DND-41 (cell line): Measurements from ENCODE around the gene ARL8A.
"Not testable (repeated sequence)": the region's sequence is repeated elsewhere in the genome, so short reads cannot be mapped to it uniquely, and the experiment has no call there.

Source experiments
- ATAC-seq: fragments of 200-7000 bp; cut with Tn5 transposase; 3 replicates; pipeline ENCODE4 v1.9.1; 2021; ENCODE audit warnings: low read depth; ENCODE audit not compliant: insufficient read depth
- DNase-seq: peaks from one replicate; pipeline ENCODE4 v3.0.0-alpha.2; 2020
- H2AFZ ChIP-seq: 2 replicates; pipeline ENCODE4 v1.6.0; 2012; ENCODE audit warnings: low read depth, low read length
- H3K27ac ChIP-seq: 2 replicates; pipeline ENCODE4 v1.5.1; 2012; ENCODE audit warnings: low read length, inconsistent platforms
- H3K27me3 ChIP-seq: fragments of 200-600 bp; sonication (generic); 2 replicates; pipeline ENCODE4 v1.6.0; 2012; ENCODE audit warnings: low read length, mild to moderate bottlenecking, inconsistent platforms; ENCODE audit not compliant: insufficient read depth, poor library complexity
- H3K36me3 ChIP-seq: 2 replicates; pipeline ENCODE4 v1.5.1; 2012; ENCODE audit warnings: low read length, inconsistent platforms; ENCODE audit not compliant: insufficient read depth
- H3K4me1 ChIP-seq: 2 replicates; pipeline ENCODE4 v1.5.1; 2012; ENCODE audit warnings: mild to moderate bottlenecking, low read length; ENCODE audit not compliant: insufficient read depth
- H3K4me2 ChIP-seq: 2 replicates; pipeline ENCODE4 v1.6.0; 2012; ENCODE audit warnings: mild to moderate bottlenecking, moderate library complexity, low read length, inconsistent platforms; ENCODE audit not compliant: insufficient read depth
- H3K4me3 ChIP-seq, 2 experiments: fragments of 200-600 bp in 1 of 2; shearing (Covaris generic) in 1 of 2; 2 replicates each; pipeline ENCODE4 v1.5.1; 2012 to 2016; ENCODE audit warnings: inconsistent platforms in 2 of 2, low read length in 2 of 2, mild to moderate bottlenecking in 2 of 2, low read depth in 1 of 2, moderate library complexity in 1 of 2
- H3K79me2 ChIP-seq: 2 replicates; pipeline ENCODE4 v1.6.0; 2012; ENCODE audit warnings: low read length, inconsistent platforms; ENCODE audit not compliant: insufficient read depth
- H3K9ac ChIP-seq: 2 replicates; pipeline ENCODE4 v1.6.0; 2012; ENCODE audit warnings: low read depth, mild to moderate bottlenecking, inconsistent platforms, low read length, moderate library complexity
- H3K9me3 ChIP-seq: 2 replicates; pipeline ENCODE4 v1.5.1; 2012; ENCODE audit warnings: low read length, moderate library complexity, mild to moderate bottlenecking, inconsistent platforms; ENCODE audit not compliant: insufficient read depth, severe bottlenecking
- H4K20me1 ChIP-seq: 2 replicates; pipeline ENCODE4 v1.6.0; 2012; ENCODE audit warnings: low read length; ENCODE audit not compliant: insufficient read depth
- CTCF ChIP-seq: IDR thresholded peaks from 2 replicates; pipeline ENCODE4 v1.5.1; 2012; ENCODE audit warnings: borderline replicate concordance, low read length, moderate library complexity, mild to moderate bottlenecking; ENCODE audit not compliant: poor library complexity, severe bottlenecking; ENCODE audit errors: extremely low read depth
- EZH2 ChIP-seq: IDR thresholded peaks from 3 replicates; pipeline ENCODE4 v1.6.1; 2012; ENCODE audit warnings: borderline replicate concordance, low read depth, mild to moderate bottlenecking, moderate library complexity, low read length, inconsistent platforms; ENCODE audit not compliant: severe bottlenecking

ARL8A gene

GRCh38 chr1:202113690-202114300 lies 30.7 kb downstream of the ARL8A start:
- H3K79me2 ChIP-seq = no peaks in the 10 kb centered on the region
- no peaks in the 10 kb centered on the region for H3K36me3 ChIP-seq
- no peaks in the 10 kb centered on the region for H3K9me3 ChIP-seq
- no peak for DNase-seq
- H3K4me2 ChIP-seq = no peak overlapping the region
- H3K9ac ChIP-seq = no peak overlapping the region
- H3K4me1 ChIP-seq = no peaks in the 10 kb centered on the region
- H3K27me3 ChIP-seq = peaks cover 6% of the 10 kb centered on the region
- H2AFZ ChIP-seq = no peak overlapping the region
- TF ChIP-seq CTCF = no peak
- H3K4me3 ChIP-seq = no peak overlapping the region
- H4K20me1 ChIP-seq = no peaks in the 10 kb centered on the region
- ATAC-seq = no peak
- no peak overlapping the region for H3K27ac ChIP-seq

- no peaks in the 10 kb centered on the region for H3K36me3 ChIP-seq
- DNase-seq = no peak
- TF ChIP-seq EZH2 (no peak), CTCF (no peak)
- H3K27ac ChIP-seq = no peak overlapping the region
- H3K9ac ChIP-seq = no peak overlapping the region
- no peak overlapping the region for H3K4me3 ChIP-seq
- no peak overlapping the region for H2AFZ ChIP-seq
- H3K4me2 ChIP-seq = no peak overlapping the region
- peaks cover 9% of the 10 kb centered on the region for H3K27me3 ChIP-seq
- no peaks in the 10 kb centered on the region for H4K20me1 ChIP-seq
- no peaks in the 10 kb centered on the region for H3K9me3 ChIP-seq
- no peak for ATAC-seq
- H3K4me1 ChIP-seq = no peaks in the 10 kb centered on the region
- H3K79me2 ChIP-seq = no peaks in the 10 kb centered on the region
These were observed 31.5 kb downstream of the ARL8A start for GRCh38 chr1:202112859-202113689.

- not testable (repeated sequence) for H3K9ac ChIP-seq, ATAC-seq, H3K4me3 ChIP-seq
These were observed 32.9 kb downstream of the ARL8A start for GRCh38 chr1:202111589-202111988.

GRCh38 chr1:202110977-202111376 lies 33.6 kb downstream of the ARL8A start:
- Histone ChIP-seq H3K36me3 (no peaks in the 10 kb centered on the region), H3K4me3 (no peak overlapping the region), H3K4me1 (no peaks in the 10 kb centered on the region), H3K79me2 (no peaks in the 10 kb centered on the region), H3K4me2 (no peak overlapping the region), H3K27me3 (peaks cover 9% of the 10 kb centered on the region), H3K9ac (no peak overlapping the region), H2AFZ (no peak overlapping the region), H3K27ac (no peak overlapping the region), H4K20me1 (no peaks in the 10 kb centered on the region), H3K9me3 (no peaks in the 10 kb centered on the region)
- ATAC-seq = no peak
- no peak for TF ChIP-seq CTCF
- no peak for DNase-seq

More at GRCh38 chr1:202111589-202111988, 32.9 kb downstream of the ARL8A start:
- H2AFZ ChIP-seq, H3K79me2 ChIP-seq, H3K4me1 ChIP-seq, H3K4me2 ChIP-seq, H3K27me3 ChIP-seq, H3K36me3 ChIP-seq, H4K20me1 ChIP-seq, H3K9me3 ChIP-seq, DNase-seq, H3K27ac ChIP-seq: not testable (repeated sequence)
